Brain microvascular endothelial cell (primary cell): Measurements from ENCODE around the gene TAF3.

Experiments
- DNase-seq: peaks from one replicate; pipeline ENCODE4 v3.0.0-alpha.2; 2020
- H3K27ac ChIP-seq: fragments of 250-450 bp; sonication (Bioruptor Pico); 2 replicates; pipeline ENCODE4 v1.5.1; 2020; ENCODE audit warnings: mild to moderate bottlenecking, moderate library complexity
- H3K27me3 ChIP-seq: fragments of 250-450 bp; sonication (Bioruptor Pico); replicated peaks from 2 replicates; pipeline ENCODE4 v1.5.1; 2020; ENCODE audit warnings: mild to moderate bottlenecking
- H3K36me3 ChIP-seq: fragments of 250-450 bp; sonication (Bioruptor Pico); replicated peaks from 2 replicates; pipeline ENCODE4 v1.5.1; 2020; ENCODE audit warnings: mild to moderate bottlenecking
- H3K4me3 ChIP-seq: 2 replicates; pipeline ENCODE4 v1.5.1; 2011; ENCODE audit warnings: low read depth, mild to moderate bottlenecking, control low read depth, low read length, moderate library complexity
- in situ Hi-C: cut with HindIII; loops from 2 replicates; pipeline ENCODE4 v1.10.0; 2017; ENCODE audit warnings: low sequenced_read_pairs, low pct_ligation_motif_present
- TF ChIP-seq, protein P1 (sequence below): IDR thresholded peaks from 2 replicates; pipeline ENCODE4 v1.5.1; 2011; ENCODE audit warnings: low read depth, mild to moderate bottlenecking, moderate library complexity, low read length, control low read depth, inconsistent platforms; ENCODE audit errors: missing control alignments

The TAF3 gene

DNA sequence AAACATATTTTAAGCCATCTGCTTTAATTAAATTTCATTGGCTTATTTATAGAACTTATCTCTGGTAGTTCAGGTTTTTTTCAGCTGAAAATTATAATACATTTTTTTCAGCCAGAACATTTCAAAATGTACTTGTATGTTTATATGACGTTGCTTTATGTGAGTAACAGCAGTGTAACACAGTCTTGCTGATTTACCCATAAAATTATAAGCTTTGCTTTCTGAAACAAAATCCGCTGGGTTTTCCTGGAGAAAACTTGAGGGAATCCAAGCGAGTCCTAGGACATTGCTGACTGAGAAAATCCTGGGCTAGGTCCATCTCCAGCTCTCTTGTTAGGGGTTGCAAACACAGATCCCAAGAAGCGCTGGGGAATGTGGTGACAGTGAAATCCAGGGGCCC is 124.0 kb downstream of the TAF3 start:
- Histone ChIP-seq H3K27ac (no peak overlapping the region), H3K27me3 (no peaks in the 10 kb centered on the region), H3K36me3 (no peaks in the 10 kb centered on the region), H3K4me3 (no peak overlapping the region)
- DNase-seq, result no peak
- in situ Hi-C loops, result no loop called here
- TF ChIP-seq, protein P1, sequence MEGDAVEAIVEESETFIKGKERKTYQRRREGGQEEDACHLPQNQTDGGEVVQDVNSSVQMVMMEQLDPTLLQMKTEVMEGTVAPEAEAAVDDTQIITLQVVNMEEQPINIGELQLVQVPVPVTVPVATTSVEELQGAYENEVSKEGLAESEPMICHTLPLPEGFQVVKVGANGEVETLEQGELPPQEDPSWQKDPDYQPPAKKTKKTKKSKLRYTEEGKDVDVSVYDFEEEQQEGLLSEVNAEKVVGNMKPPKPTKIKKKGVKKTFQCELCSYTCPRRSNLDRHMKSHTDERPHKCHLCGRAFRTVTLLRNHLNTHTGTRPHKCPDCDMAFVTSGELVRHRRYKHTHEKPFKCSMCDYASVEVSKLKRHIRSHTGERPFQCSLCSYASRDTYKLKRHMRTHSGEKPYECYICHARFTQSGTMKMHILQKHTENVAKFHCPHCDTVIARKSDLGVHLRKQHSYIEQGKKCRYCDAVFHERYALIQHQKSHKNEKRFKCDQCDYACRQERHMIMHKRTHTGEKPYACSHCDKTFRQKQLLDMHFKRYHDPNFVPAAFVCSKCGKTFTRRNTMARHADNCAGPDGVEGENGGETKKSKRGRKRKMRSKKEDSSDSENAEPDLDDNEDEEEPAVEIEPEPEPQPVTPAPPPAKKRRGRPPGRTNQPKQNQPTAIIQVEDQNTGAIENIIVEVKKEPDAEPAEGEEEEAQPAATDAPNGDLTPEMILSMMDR, result no peak

GRCh38 chr10:7942859-7943258 is 124.6 kb downstream of the TAF3 start:
- TF ChIP-seq, protein P1, result no peak
- no peaks in the 10 kb centered on the region for H3K27me3 ChIP-seq
- H3K27ac ChIP-seq, result no peak overlapping the region
- H3K36me3 ChIP-seq, result no peaks in the 10 kb centered on the region
- H3K4me3 ChIP-seq, result no peak overlapping the region
- DNase-seq, result no peak
- in situ Hi-C loops, result no loop called here

DNA sequence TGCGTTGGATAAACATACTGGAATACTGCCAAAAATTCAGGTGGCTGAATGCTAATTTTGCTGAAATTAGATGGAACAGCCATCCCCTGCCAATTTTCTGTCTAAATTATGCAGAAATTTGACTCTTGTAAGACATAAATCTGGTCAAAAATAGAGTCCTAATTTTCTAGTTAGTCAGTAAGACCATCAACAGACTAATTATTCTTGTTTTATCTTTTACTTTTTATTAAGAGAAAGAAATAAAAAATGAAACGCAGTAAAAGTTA is 125.8 kb downstream of the TAF3 start:
- no peaks in the 10 kb centered on the region for H3K36me3 ChIP-seq
- no peak for DNase-seq
- TF ChIP-seq, protein P1, result no peak
- no peaks in the 10 kb centered on the region for H3K27me3 ChIP-seq
- H3K27ac ChIP-seq, result no peak overlapping the region
- in situ Hi-C loops, result no loop called here
- no peak overlapping the region for H3K4me3 ChIP-seq

DNA sequence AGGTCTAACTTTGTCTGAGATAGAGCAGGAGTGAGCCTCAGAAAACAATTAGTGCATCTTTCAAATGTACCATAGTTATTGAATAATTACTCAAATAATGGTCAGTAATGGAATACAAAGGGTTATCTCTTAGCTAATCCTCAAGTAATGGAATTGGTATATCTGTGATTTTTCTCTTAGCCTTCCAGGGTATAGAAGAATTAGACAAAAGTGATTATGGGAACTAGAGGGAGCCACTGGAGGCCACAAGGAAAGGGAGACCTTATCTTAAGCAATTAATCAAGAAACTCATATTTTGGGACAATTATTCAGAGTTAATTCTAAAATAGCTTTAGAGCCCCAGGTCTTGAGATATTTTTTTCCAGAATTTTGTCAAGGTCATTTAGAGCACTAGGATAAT is 126.2 kb downstream of the TAF3 start:
- H3K27me3 ChIP-seq, result no peaks in the 10 kb centered on the region
- no peaks in the 10 kb centered on the region for H3K36me3 ChIP-seq
- in situ Hi-C loops, result no loop called here
- no peak overlapping the region for H3K4me3 ChIP-seq
- no peak overlapping the region for H3K27ac ChIP-seq
- no peak for DNase-seq
- TF ChIP-seq, protein P1, result no peak

DNA sequence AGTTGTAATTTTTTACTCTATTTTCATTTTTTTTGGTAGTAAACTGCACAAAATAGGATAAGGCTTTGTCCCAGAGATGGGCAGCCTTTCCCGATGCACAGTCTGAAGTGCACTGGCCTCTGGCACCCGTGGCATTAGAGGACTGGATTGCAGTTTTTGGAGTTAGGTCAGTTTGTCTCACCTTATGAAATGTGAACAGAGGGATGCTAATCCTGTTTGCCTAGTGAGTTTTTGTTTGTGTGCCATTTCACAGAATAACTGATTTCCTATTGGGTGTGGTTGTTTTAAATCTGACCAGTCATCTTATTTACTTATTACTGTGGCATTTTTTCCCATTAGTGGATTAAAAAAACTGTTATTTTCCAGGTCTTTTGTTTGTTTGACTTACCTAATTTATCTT is 126.7 kb downstream of the TAF3 start:
- TF ChIP-seq, protein P1, result no peak
- in situ Hi-C loops, result no loop called here

DNA sequence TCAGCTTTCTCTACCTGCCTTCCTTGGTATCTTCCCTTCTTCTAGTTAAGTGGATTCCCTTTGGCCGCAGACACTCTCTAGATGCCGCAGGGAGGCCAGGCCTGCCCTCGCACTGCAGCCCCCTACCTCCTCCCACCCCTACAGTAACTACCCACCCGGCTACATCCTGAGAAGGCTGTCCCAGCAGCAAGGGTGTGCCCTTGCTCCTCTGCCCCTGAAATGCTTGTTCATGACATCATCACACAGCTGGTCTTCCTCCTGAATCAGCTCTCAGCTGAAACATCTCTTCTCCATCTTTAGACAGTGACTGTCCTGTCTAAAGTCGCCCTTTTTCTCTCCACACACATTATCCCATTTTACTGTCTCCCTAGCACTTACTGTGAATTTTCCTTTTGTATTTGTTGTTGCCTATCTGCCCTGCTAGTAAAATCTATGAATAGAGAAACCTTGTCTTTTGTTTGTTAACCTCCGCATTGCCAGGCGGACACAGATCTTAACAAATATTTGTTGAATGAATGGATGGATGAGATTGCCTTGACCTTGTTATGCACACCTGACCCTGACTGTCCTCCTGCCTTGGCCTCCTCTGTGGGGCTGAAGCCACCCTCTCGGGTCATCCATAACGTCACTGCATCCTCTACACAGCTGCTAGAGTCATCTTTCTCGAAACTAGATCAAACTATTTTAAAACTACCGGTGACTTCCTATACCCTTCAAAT is 127.3 kb downstream of the TAF3 start:
- in situ Hi-C loops, result no loop called here
- TF ChIP-seq, protein P1, result no peak
- Histone ChIP-seq H3K36me3 (no peaks in the 10 kb centered on the region), H3K4me3 (no peak overlapping the region), H3K27me3 (no peaks in the 10 kb centered on the region), H3K27ac (no peak overlapping the region)
- peak; percentile 31 for DNase-seq

More for the DNA sequence above, 126.7 kb downstream of the TAF3 start:
- H3K36me3 ChIP-seq, result no peaks in the 10 kb centered on the region
- no peak overlapping the region for H3K27ac ChIP-seq
- no peak overlapping the region for H3K4me3 ChIP-seq
- no peak for DNase-seq
- no peaks in the 10 kb centered on the region for H3K27me3 ChIP-seq
